ENCODE data around the gene RCC2.

DNA sequence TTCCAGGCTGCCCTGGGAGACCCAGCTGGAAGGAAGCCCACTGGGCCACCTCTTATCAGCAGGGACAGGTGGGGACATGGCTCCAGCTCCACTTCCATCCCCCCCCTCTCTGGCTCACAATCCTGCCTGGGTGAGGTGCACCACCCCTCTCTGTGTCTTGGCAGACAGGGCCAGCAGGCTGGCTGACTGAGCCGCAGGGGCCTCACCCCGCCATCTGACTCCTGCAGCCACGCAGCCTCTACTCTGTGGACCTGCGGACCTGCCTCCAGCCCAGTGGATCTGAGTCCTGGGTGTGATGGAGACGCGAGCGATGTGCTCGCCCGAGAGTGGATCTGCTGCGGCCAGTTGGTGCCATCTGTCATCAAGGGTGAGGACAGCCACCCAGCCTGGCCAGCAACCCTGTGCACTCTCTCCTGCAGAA, 30.1 kb downstream of the RCC2 start:
- no peak for TF ChIP-seq EZH2 (IDR thresholded peaks at IDR 0.05; ENCODE audit: low read length, missing control alignments)
- TF ChIP-seq, protein P1, sequence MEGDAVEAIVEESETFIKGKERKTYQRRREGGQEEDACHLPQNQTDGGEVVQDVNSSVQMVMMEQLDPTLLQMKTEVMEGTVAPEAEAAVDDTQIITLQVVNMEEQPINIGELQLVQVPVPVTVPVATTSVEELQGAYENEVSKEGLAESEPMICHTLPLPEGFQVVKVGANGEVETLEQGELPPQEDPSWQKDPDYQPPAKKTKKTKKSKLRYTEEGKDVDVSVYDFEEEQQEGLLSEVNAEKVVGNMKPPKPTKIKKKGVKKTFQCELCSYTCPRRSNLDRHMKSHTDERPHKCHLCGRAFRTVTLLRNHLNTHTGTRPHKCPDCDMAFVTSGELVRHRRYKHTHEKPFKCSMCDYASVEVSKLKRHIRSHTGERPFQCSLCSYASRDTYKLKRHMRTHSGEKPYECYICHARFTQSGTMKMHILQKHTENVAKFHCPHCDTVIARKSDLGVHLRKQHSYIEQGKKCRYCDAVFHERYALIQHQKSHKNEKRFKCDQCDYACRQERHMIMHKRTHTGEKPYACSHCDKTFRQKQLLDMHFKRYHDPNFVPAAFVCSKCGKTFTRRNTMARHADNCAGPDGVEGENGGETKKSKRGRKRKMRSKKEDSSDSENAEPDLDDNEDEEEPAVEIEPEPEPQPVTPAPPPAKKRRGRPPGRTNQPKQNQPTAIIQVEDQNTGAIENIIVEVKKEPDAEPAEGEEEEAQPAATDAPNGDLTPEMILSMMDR (conservative IDR thresholded peaks at IDR 0.05 in 1 of 2, IDR thresholded peaks at IDR 0.05 in 1 of 2; ENCODE audit: low read depth in 1 of 2, low read length in 2 of 2), result no peak
